A549 treated with GW870086 at 1 μM for 4 hours (cell line): ENCODE results near the gene CXorf66. TPM values are rescaled to one million over a fixed set of nuclear protein-coding genes. Genes with fewer than 3 reads are reported as not detected.

ENCODE experiments used
- total RNA-seq: library from RNA; stranded (reverse); fragments of 200-300 nt; extraction: Qiagen RNA extraction; gene quantifications from 5 replicates; pipeline ENCODE4 v1.2.3, GENCODE V29; 2022; ENCODE audit warnings: low read depth

Gene CXorf66
- total RNA-seq: not detected in 5 replicates

GRCh38 chrX:139965421-139965820 is at the start of gene CXorf66:
TSS of gene CXorf66 (minus strand) at chrX:139965521. CDS start at chrX:139965496, 25 bp downstream.

GRCh38 chrX:139932901-139933796 is 32.2 kb downstream of the CXorf66 start, which contains the start of gene ATP11C:
TSS of gene ATP11C (minus strand) at chrX:139933053. CDS start at chrX:139932042, 1,011 bp downstream.

Other genes with a start within 250 kb of the CXorf66 start
- 6.9 to 15.4 TPM (median 12.6 TPM) in 5 replicates for gene ATP11C, start 32.5 kb downstream of the CXorf66 start, total RNA-seq